Measurements from ENCODE around the gene PRKAR1B.

GRCh38 chr7:508461-509170 lies 218.5 kb downstream of the PRKAR1B start:
- TF ChIP-seq CTCF (IDR thresholded peaks at IDR 0.05) (no peak), POLR2AphosphoS5 (IDR thresholded peaks at IDR 0.05; ENCODE audit: low read depth, low read length) (no peak)
